HG03565 (cell line): ENCODE results near the gene LANCL2.
"Not testable (repeated sequence)": the region's sequence is repeated elsewhere in the genome, so short reads cannot be mapped to it uniquely, and the experiment has no call there.

Source experiments
- ATAC-seq: cut with Tn5 transposase; IDR thresholded peaks from one replicate; pipeline ENCODE4 v1.9.1; 2021; ENCODE audit warnings: mild to moderate bottlenecking, moderate library complexity; ENCODE audit not compliant: unreplicated experiment

Gene LANCL2

GRCh38 chr7:55365205-55365674, at the start of gene LANCL2:
TSS of gene LANCL2 (plus strand) at chr7:55365337. CDS start at chr7:55366026, 689 bp downstream.
- ATAC-seq, result peak; percentile 17

DNA sequence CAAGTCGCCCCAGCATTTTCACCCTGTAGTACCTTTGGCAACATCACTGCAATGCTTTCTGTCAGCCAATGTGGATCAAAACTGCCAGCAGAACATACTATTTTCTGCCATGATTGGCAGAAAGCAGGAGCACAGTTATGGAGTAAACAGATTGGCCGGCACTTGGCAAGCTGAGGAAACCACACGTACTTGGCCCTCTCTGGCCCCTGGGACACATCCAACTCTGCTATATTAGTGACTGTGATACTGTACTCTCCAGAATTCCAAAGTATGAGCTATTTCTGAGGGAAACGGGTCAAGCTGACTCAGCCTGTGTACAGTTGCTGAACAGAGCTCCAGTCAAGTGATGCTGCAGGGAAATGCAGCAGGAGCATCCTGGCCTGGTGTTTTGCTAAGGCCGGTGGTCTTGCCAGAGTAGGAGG, 39.8 kb upstream of the LANCL2 start:
- ATAC-seq, result no peak

GRCh38 chr7:55326081-55326835, 38.9 kb upstream of the LANCL2 start:
- ATAC-seq, result no peak

DNA sequence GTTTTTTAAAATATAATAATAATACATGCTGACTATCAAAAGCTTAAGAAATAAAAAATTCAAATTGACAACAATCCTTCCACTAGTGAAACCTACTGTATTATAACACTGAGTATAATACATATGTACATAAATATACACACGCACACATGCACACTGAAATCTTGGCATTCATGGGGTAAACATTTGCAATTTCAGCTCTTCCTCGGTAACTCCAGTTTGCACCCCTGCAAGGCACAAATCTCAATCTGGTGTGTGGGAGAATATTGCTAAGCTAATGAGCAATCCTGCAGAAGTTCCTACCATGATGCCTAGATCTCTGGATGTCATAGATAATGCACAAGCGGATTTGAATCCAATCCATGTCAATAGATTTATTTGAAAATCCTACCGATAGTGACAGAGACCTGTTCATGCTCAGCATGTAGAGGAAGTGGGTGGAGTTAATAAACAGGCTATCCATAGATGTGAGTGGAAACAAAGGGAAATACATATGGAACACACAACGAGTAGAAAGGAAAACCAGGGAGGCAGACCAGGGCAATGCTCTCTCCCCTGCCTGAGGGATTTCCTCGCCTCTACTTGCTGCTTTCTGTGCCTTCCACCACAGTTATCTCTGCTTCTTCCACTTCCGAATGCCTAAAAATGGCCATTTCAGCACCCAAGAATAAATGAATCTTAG, 38.1 kb upstream of the LANCL2 start:
- ATAC-seq, result no peak

GRCh38 chr7:55335151-55335550, 30.0 kb upstream of the LANCL2 start:
- no peak for ATAC-seq

DNA sequence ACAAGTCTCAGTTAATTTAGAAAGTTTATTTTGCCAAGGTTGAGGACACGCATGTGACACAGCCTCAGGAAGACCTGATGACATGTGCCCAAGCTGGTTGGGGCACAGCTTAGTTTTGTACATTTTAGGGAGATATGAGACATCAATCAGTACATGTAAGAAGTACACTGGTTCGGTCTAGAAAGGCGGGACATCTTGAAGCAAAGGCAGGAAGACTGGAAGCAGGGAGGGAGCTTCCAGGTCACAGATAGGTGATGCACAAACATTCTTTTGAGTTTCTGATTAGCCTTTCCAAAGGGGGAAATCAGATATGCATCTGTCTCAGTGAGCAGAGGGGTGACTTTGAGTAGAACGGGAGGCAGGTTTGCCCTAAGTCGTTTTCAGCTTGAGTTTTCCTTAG, 29.4 kb upstream of the LANCL2 start:
- ATAC-seq, result no peak

- ATAC-seq, result no peak
Measured at GRCh38 chr7:55336540-55336939, 28.6 kb upstream of the LANCL2 start.

DNA sequence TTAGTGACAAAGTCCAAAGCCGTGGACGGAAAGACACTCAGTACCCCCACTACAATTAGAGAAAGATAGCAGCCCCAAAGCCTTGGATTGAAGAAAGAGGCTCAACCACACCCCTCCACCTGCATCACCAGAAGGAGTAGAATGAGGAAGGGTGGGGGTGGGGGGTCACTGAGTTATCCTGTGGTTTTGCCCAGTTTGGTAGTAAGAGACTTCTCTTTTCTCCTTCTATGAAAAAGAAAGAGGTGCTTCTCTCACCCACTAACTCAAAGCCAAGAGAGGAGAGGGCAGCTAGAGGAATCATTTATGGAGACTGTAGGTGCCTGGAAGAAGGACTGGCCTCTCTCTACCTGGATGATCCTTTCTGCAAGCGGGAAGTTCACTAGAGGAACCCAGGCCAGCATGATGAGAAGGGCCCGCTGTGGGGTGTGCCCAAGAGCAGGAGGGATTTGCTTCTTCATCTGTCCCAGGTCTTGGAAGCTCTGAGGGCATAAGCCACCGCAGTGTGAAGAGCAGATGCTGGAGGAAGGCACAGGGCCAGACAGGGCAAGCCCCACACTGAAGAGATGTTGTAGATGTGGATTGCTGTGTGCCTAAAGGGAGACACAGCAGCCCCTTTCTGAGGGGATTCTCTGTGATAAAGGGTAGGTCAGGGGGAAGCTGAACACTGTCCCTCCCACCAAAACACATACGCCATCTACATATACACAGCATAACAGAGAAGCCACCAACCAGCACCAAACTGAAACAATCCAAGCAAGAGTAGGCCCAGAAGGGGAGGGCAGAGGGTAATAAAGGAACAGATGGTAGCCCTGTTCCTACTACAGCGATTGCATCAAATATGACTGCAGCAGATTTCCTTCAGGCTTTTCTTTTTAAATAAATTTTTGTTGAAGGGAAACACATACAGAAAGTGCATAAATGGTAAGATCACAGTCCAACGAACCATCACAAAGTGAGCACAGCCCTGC, 25.8 kb upstream of the LANCL2 start:
- ATAC-seq, result no peak

DNA sequence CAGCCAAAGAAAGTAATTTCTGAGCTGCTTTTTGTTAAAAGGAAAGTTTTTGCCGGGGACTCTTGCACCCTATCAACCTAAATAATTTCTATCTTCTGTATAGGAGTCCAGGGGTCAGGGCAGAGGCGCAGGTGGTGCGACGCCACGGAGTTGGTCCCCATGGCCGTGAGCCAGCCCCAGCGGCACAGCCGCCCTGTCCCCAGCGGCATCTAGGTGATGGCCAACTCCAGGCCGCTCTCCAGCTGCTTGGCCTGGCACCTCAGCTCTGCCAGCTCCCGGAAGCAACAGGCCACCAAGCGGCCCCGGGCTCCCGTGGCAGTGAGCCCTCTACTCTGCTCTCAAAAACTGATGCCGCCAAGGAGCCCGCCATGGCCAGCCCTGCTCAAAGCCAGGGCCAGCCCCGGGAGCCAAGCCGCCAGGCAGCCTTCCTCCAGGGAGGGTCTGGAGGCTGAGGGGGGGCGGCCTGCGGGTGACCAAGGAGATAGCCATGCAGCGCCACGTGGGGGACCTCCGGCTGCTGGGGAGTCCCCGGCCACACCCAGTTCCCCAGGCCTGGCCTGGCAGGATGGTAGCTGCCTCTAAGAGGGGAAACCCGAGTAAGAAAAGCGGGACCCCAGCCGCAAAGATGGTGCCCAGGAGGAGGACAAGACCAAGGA, 22.8 kb upstream of the LANCL2 start:
- no peak for ATAC-seq

- ATAC-seq, result no peak
Measured at GRCh38 chr7:55343002-55343781, 21.9 kb upstream of the LANCL2 start.

- no peak for ATAC-seq
Measured at GRCh38 chr7:55343860-55344606, 21.1 kb upstream of the LANCL2 start.

- no peak for ATAC-seq
Measured at GRCh38 chr7:55344840-55345239, 20.3 kb upstream of the LANCL2 start.

GRCh38 chr7:55345292-55345691, 19.8 kb upstream of the LANCL2 start:
- ATAC-seq, result no peak

DNA sequence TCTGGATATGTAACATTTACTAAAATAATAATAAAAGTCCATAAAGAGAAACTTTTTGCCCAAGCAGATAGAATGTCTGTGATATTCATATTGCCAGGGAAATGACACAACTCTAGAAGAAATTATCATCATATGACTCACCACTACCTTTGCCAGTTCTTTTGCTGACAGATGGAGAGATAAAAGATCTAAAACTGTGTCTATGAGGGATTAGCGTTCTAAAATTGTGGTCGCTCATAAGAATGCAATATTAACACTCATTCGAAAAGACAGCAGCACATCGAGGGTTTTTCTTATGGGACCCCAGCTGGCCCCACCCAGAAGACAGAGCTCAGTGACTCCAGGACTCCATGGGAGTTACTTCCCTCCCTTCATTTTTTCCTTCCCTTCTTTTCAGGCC, 16.6 kb upstream of the LANCL2 start:
- peak; percentile 43 for ATAC-seq

- ATAC-seq, result no peak
Measured at GRCh38 chr7:55349121-55349520, 16.0 kb upstream of the LANCL2 start.

DNA sequence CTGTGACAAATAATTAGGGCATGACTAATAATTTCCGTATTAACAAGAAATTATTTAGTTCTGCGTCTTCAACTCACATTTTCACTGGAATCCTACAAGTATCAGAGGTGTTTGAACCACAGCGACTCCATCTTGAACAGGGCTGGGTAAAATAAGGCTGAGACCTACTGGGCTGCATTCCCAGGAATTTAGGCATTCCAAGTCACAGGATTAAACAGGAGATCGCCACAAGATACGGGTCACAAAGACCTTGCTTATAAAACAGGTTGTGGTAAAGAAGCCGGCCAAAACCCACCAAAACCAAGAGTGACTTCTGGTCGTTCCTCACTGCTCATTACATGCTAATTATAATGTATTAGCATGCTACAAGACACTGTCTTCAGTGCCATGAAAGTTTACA, 14.9 kb upstream of the LANCL2 start:
- no peak for ATAC-seq

DNA sequence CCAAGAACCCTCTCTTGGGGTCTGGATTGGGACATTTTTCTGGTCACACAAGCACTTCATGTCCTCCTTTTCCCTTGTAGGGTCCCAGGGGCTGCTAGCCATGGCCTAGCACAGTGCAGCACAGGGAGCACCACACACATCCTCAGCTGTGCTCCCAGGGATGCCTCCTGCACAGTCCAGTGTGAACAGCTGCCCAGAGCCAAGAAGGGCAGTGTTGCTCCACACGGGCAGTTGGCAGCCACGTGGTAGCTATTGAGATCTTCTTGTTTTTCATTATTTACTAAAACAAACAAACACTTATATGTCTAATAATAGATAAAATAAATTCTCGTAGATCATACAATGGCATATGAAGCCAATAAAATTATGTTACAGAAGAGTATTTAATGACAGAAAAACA, 13.9 kb upstream of the LANCL2 start:
- no peak for ATAC-seq

GRCh38 chr7:55352947-55353273, 12.2 kb upstream of the LANCL2 start:
- ATAC-seq, result not testable (repeated sequence)

GRCh38 chr7:55360486-55360885, 4.7 kb upstream of the LANCL2 start:
- no peak for ATAC-seq
